GM23248 (cell line): ENCODE results near the gene ARHGAP33.

Experiments used
- EZH2 ChIP-seq: fragments of 200-600 bp; sonication (generic); IDR thresholded peaks from 2 replicates; pipeline ENCODE4 v1.6.1; 2018; ENCODE audit warnings: antibody characterized with exemption, mild to moderate bottlenecking; ENCODE audit not compliant: insufficient read depth, poor library complexity, severe bottlenecking
- EZH2phosphoT487 ChIP-seq: fragments of 200-600 bp; sonication (generic); IDR thresholded peaks from 2 replicates; pipeline ENCODE4 v1.6.1; 2018; ENCODE audit warnings: antibody characterized with exemption, moderate library complexity, mild to moderate bottlenecking, low read depth; ENCODE audit not compliant: insufficient read depth

GRCh38 chr19:35783469-35784434 lies 8.4 kb downstream of the ARHGAP33 start:
- TF ChIP-seq EZH2phosphoT487 (no peak), EZH2 (no peak)
